ENCODE results near the gene ZSCAN5B. TPM values are rescaled to one million over a fixed set of nuclear protein-coding genes. Genes with fewer than 3 reads are reported as not detected.

The ZSCAN5B gene
- total and polyA plus RNA-seq, 2 of the 13 experiments (the other 11 are each of a cell fraction or from before 2014, with no cell fraction given): not detected

- TF ChIP-seq, protein P1, sequence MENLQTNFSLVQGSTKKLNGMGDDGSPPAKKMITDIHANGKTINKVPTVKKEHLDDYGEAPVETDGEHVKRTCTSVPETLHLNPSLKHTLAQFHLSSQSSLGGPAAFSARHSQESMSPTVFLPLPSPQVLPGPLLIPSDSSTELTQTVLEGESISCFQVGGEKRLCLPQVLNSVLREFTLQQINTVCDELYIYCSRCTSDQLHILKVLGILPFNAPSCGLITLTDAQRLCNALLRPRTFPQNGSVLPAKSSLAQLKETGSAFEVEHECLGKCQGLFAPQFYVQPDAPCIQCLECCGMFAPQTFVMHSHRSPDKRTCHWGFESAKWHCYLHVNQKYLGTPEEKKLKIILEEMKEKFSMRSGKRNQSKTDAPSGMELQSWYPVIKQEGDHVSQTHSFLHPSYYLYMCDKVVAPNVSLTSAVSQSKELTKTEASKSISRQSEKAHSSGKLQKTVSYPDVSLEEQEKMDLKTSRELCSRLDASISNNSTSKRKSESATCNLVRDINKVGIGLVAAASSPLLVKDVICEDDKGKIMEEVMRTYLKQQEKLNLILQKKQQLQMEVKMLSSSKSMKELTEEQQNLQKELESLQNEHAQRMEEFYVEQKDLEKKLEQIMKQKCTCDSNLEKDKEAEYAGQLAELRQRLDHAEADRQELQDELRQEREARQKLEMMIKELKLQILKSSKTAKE (CRISPR knock-in tag; IDR thresholded peaks at IDR 0.05; ENCODE audit: borderline replicate concordance): peak; percentile 77
- TF ChIP-seq SMYD3 (CRISPR knock-in tag; IDR thresholded peaks at IDR 0.05) (no peak), SP1 (IDR thresholded peaks at IDR 0.05) (no peak), SP1 (CRISPR knock-in tag; IDR thresholded peaks at IDR 0.05) (no peak)
- TF ChIP-seq, protein P2, sequence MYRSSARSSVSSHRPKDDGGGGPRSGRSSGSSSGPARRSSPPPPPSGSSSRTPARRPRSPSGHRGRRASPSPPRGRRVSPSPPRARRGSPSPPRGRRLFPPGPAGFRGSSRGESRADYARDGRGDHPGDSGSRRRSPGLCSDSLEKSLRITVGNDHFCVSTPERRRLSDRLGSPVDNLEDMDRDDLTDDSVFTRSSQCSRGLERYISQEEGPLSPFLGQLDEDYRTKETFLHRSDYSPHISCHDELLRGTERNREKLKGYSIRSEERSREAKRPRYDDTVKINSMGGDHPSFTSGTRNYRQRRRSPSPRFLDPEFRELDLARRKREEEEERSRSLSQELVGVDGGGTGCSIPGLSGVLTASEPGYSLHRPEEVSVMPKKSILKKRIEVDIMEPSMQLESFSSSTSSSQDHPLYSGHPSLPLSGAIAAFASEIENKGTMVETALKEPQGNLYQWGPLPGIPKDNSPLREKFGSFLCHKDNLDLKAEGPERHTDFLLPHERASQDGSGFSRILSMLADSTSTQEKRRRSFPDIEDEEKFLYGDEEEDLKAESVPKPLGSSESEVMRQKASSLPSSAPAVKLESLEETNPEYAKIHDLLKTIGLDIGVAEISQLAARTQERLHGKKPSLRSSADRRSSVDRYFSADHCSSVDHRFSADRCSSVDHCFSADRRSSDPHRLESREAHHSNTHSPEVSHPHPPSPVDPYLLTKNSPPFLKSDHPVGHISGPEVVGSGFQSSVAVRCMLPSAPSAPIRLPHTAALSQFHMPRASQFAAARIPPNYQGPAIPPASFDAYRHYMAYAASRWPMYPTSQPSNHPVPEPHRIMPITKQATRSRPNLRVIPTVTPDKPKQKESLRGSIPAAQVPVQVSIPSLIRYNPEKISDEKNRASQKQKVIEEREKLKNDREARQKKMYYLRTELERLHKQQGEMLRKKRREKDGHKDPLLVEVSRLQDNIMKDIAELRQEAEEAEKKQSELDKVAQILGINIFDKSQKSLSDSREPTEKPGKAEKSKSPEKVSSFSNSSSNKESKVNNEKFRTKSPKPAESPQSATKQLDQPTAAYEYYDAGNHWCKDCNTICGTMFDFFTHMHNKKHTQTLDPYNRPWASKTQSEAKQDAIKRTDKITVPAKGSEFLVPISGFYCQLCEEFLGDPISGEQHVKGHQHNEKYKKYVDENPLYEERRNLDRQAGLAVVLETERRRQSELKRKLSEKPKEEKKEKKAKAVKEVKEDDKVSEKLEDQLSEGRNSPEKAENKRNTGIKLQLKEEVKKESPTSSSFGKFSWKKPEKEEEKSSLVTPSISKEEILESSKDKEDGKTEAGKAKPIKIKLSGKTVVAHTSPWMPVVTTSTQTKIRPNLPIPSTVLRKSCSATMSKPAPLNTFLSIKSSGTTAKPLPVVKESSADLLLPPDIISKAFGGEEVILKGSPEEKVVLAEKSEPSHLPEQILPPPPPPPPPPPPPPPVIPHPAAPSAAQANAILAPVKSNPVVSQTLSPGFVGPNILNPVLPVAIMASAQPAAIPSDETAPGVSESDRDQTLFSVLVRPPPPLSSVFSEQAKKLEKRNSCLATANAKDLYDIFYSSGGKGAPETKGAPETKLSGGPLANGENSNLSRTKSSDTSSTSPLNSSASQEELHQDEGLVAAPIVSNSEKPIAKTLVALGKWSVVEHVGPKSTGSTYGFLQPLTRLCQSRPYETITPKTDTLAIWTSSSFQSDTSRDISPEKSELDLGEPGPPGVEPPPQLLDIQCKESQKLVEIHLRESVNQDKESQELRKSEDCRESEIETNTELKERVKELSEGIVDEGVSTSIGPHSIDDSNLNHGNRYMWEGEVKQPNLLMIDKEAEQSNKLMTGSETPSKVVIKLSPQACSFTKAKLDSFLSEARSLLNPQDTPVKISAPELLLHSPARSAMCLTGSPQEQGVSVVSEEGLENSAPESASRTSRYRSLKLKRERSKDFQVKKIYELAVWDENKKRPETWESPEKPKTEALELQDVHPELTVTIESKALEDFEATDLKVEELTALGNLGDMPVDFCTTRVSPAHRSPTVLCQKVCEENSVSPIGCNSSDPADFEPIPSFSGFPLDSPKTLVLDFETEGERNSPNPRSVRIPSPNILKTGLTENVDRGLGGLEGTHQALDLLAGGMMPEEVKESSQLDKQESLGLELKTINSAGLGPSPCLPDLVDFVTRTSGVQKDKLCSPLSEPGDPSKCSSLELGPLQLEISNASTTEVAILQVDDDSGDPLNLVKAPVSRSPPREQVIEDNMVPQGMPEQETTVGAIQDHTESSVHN (CRISPR knock-in tag; IDR thresholded peaks at IDR 0.05): no peak
These were observed 55.3 kb downstream of the ZSCAN5B start (continued) for GRCh38 chr19:56142087-56142787.
